Measurements from ENCODE around the gene GLB1L2.

DNA sequence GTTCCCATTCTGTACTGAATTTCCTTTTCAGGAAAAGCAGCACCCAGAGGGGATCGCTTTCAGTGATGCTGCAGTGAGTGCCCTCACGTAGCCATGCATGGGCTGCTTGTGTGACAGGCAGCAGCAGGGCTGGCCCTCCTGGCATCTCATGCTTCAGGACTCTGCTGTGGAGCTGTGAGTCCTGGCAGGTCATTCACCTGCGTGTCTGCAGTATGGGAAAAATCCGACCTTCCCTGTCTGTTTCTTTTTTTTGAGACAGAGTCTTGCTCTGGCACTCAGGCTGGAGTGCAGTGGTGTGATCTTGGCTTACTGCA lies 13.4 kb downstream of the GLB1L2 start:
- TF ChIP-seq POU2F2 (IDR thresholded peaks at IDR 0.05; ENCODE audit: low read depth, low read length) (no peak), TAF1 (IDR thresholded peaks at IDR 0.05; ENCODE audit: low read depth, low read length) (no peak), POLR2AphosphoS5 (IDR thresholded peaks at IDR 0.05; ENCODE audit: low read depth, low read length) (no peak), POLR2A (IDR thresholded peaks at IDR 0.05; ENCODE audit: low read depth, low read length) (no peak)
